WI38 (cell line): ENCODE measurements around the gene RIPOR3.

Experiments used
- H3K4me3 ChIP-seq: 2 replicates; pipeline ENCODE4 v1.5.1; 2011; ENCODE audit warnings: low read depth, mild to moderate bottlenecking, control low read depth, low read length
- CTCF ChIP-seq: IDR thresholded peaks from 2 replicates; pipeline ENCODE4 v1.5.1; 2012; ENCODE audit warnings: low read depth, mild to moderate bottlenecking, control low read depth, low read length

The RIPOR3 gene

GRCh38 chr20:50689864-50690649 lies 1.3 kb downstream of the RIPOR3 start:
- no peak for TF ChIP-seq CTCF
- H3K4me3 ChIP-seq = peak overlapping the region; percentile 66

GRCh38 chr20:50688256-50688975 lies 2.9 kb downstream of the RIPOR3 start:
- peak overlapping the region; percentile 0; the same call in 1 of the 2 replicates for H3K4me3 ChIP-seq
- no peak for TF ChIP-seq CTCF

- H3K4me3 ChIP-seq = no peak overlapping the region
- no peak for TF ChIP-seq CTCF
Observed at GRCh38 chr20:50686821-50687220, 4.5 kb downstream of the RIPOR3 start.

- no peak for TF ChIP-seq CTCF
- H3K4me3 ChIP-seq = no peak overlapping the region
Observed at GRCh38 chr20:50683570-50683969, 7.8 kb downstream of the RIPOR3 start.

- H3K4me3 ChIP-seq = no peak overlapping the region
- no peak for TF ChIP-seq CTCF
Observed at GRCh38 chr20:50682947-50683530, 8.3 kb downstream of the RIPOR3 start.

GRCh38 chr20:50682065-50682464 lies 9.3 kb downstream of the RIPOR3 start:
- no peak for TF ChIP-seq CTCF
- no peak overlapping the region for H3K4me3 ChIP-seq
